GM12878 (cell line): ENCODE data around the gene LNX2. TPM values are rescaled to one million over a fixed set of nuclear protein-coding genes. Genes with fewer than 3 reads are reported as not detected.

Source experiments
- ATAC-seq: fragments of 200-7000 bp; cut with Tn5 transposase; 3 replicates; pipeline ENCODE4 v1.9.1; 2020; ENCODE audit warnings: mild to moderate bottlenecking, moderate library complexity
- BruUV-seq: library from RNA; stranded (reverse); fragments of 400-500 nt; replicated peaks from 2 replicates; lab custom pipeline; 2021; lab: Mats Ljungman, UMichigan
- CTCF ChIA-PET: fragments of 300-600 bp; sonication (Branson Sonifier 250); formaldehyde crosslinking; extraction: SDS; loops from one replicate; lab custom pipeline; 2021; ENCODE audit warnings: inconsistent platforms; lab: Yijun Ruan, JAX
- POLR2A ChIA-PET: fragments of 350-600 bp; formaldehyde crosslinking; extraction: SDS; loops from one replicate; lab custom pipeline; 2021; ENCODE audit warnings: inconsistent platforms; lab: Charles Lee
- RAD21 ChIA-PET: fragments of 300-600 bp; sonication (Branson Sonifier 250); formaldehyde crosslinking; loops from one replicate; lab custom pipeline; 2023; ENCODE audit warnings: antibody characterized with exemption; ENCODE audit not compliant: unreplicated experiment; lab: Charles Lee
- SMC1A ChIA-PET: fragments of 300-600 bp; sonication (Branson Sonifier 250); formaldehyde crosslinking; loops from one replicate; lab custom pipeline; 2023; ENCODE audit not compliant: unreplicated experiment, uncharacterized antibody; lab: Charles Lee
- DNase-seq: peaks from one replicate; pipeline ENCODE4 v3.0.0-alpha.2; 2011; ENCODE audit warnings: low read depth, low spot score
- FAIRE-seq: peaks from 3 replicates; lab custom pipeline; 2011; peaks lifted over from hg19 to GRCh38; lab: Jason Lieb, UNC
- H2AFZ ChIP-seq: 2 replicates; pipeline ENCODE4 v1.6.0; 2011; ENCODE audit warnings: low read depth, low read length, control low read depth; ENCODE audit not compliant: control insufficient read depth
- H3K27ac ChIP-seq: 2 replicates; pipeline ENCODE4 v1.5.1; 2011; ENCODE audit warnings: control low read depth; ENCODE audit not compliant: control insufficient read depth, insufficient read depth
- H3K27me3 ChIP-seq, 2 experiments: replicated peaks in 1 of 2; 2 replicates each; pipeline versions ENCODE4 v1.6.0 to v1.6.1; 2011; ENCODE audit warnings: low read length in 1 of 2; ENCODE audit not compliant: control insufficient read depth in 2 of 2, insufficient read depth in 2 of 2
- H3K36me3 ChIP-seq, 2 experiments: 2 replicates each; pipeline ENCODE4 v1.5.1; 2011; ENCODE audit warnings: low read length in 1 of 2; ENCODE audit not compliant: control insufficient read depth in 2 of 2, insufficient read depth in 2 of 2
- H3K4me1 ChIP-seq: 2 replicates; pipeline ENCODE4 v1.6.1; 2011; ENCODE audit warnings: mild to moderate bottlenecking, low read length, moderate library complexity, mixed read lengths; ENCODE audit not compliant: control insufficient read depth, insufficient read depth
- H3K4me2 ChIP-seq: 2 replicates; pipeline ENCODE4 v1.6.0; 2011; ENCODE audit warnings: control low read depth; ENCODE audit not compliant: control insufficient read depth, insufficient read depth
- H3K4me3 ChIP-seq: fragments of 200-600 bp; sonication (generic); 2 replicates; pipeline ENCODE4 v1.5.1; 2016
- H3K79me2 ChIP-seq: 2 replicates; pipeline ENCODE4 v1.6.0; 2011; ENCODE audit warnings: low read length; ENCODE audit not compliant: control insufficient read depth, insufficient read depth
- H3K9ac ChIP-seq: 2 replicates; pipeline ENCODE4 v1.8.0; 2011; ENCODE audit warnings: low read length, control low read depth, mixed read lengths; ENCODE audit not compliant: control insufficient read depth, insufficient read depth
- H3K9me3 ChIP-seq: replicated peaks from 3 replicates; pipeline ENCODE4 v1.5.1; 2011; ENCODE audit warnings: mild to moderate bottlenecking, low read length; ENCODE audit not compliant: control insufficient read depth, insufficient read depth
- H4K20me1 ChIP-seq: 2 replicates; pipeline ENCODE4 v1.6.0; 2011; ENCODE audit not compliant: control insufficient read depth, insufficient read depth
- ATF7 ChIP-seq: fragments of 450-650 bp; IDR thresholded peaks from 2 replicates; pipeline ENCODE4 v1.6.1; 2016; ENCODE audit warnings: low read depth, mild to moderate bottlenecking
- DPF2 ChIP-seq: fragments of 450-650 bp; IDR thresholded peaks from 2 replicates; pipeline ENCODE4 v1.6.1; 2017; ENCODE audit warnings: mild to moderate bottlenecking
- HDGF ChIP-seq: fragments of 450-650 bp; IDR thresholded peaks from 2 replicates; pipeline ENCODE4 v1.6.1; 2016; ENCODE audit warnings: antibody characterized with exemption
- IKZF2 ChIP-seq, 2 experiments: fragments of 450-650 bp; IDR thresholded peaks; 2 replicates each; pipeline ENCODE4 v1.6.1; 2017; ENCODE audit warnings: mild to moderate bottlenecking in 2 of 2, moderate library complexity in 2 of 2
- JUNB ChIP-seq: IDR thresholded peaks from 2 replicates; pipeline ENCODE4 v1.6.1; 2016; ENCODE audit warnings: antibody characterized with exemption, mild to moderate bottlenecking
- KAT2A ChIP-seq: conservative IDR thresholded peaks from 2 replicates; pipeline ENCODE4 v1.6.1; 2011; ENCODE audit warnings: low read depth, low read length; ENCODE audit not compliant: control insufficient read depth
- MTA3 ChIP-seq: IDR thresholded peaks from 2 replicates; pipeline ENCODE4 v1.6.1; 2012; ENCODE audit warnings: low read length, inconsistent platforms, borderline replicate concordance
- MYB ChIP-seq: fragments of 150-350 bp; IDR thresholded peaks from 2 replicates; pipeline ENCODE4 v1.6.1; 2014; ENCODE audit warnings: mild to moderate bottlenecking, low read depth, low read length, borderline replicate concordance
- MYC ChIP-seq: IDR thresholded peaks from 2 replicates; pipeline ENCODE4 v1.6.1; 2011; ENCODE audit warnings: mild to moderate bottlenecking, low read length, moderate library complexity, inconsistent platforms; ENCODE audit not compliant: insufficient read depth, insufficient replicate concordance, insufficient read length, severe bottlenecking
- RUNX3 ChIP-seq: IDR thresholded peaks from 2 replicates; pipeline ENCODE4 v1.6.1; 2012; ENCODE audit warnings: low read length, inconsistent platforms
- SREBF1 ChIP-seq: IDR thresholded peaks from 2 replicates; pipeline ENCODE4 v1.6.1; 2012; ENCODE audit warnings: mild to moderate bottlenecking, low read length
- WGBS: methylation state at CpG from one replicate; pipeline ENCODE4 v1.1.6; 2016; ENCODE audit warnings: low lambda C conversion rate; ENCODE audit not compliant: insufficient replicate concordance, insufficient coverage; ENCODE audit errors: missing lambda C conversion rate; 5-methylcytosine and 5-hydroxymethylcytosine counted together
- in situ Hi-C: fragments of 300-500 bp; cut with MboI; formaldehyde crosslinking; loops from 9 replicates; pipeline ENCODE4 v1.14.3; 2018; ENCODE audit warnings: mixed read lengths
- intact Hi-C: fragments of 100-400 bp; cut with micrococcal nuclease; formaldehyde crosslinking; loops from one replicate; pipeline ENCODE4 v1.14.2; 2022; ENCODE audit not compliant: unreplicated experiment
- polyA plus RNA-seq, 11 experiments: library from polyadenylated mRNA; depleted of rRNA in 4 of 11; unstranded in 6 of 11; stranded (reverse) in 5 of 11; fragments of >200 nt; fragmentation: Nextera tagmentation in 4 of 11; fragmentation: Illumina TruSeq in 1 of 11; extraction: Ambion mirVana in 4 of 11; extraction: Trizol in 1 of 11; gene quantifications; 1 replicate in 1 of 11; 2 replicates in 10 of 11; pipeline versions ENCODE4 v1.2.1 to v1.2.3, GENCODE V29; 2011 to 2016; ENCODE audit warnings: inconsistent platforms in 2 of 11, missing spikeins in 2 of 11, low read depth in 1 of 11
- total RNA-seq, 4 experiments: library from RNA; depleted of rRNA in 3 of 4; stranded (reverse); fragments of >200 nt in 3 of 4; fragmentation: Illumina TruSeq in 1 of 4; extraction: Trizol in 1 of 4; gene quantifications; 2 replicates each; pipeline versions ENCODE4 v1.2.1 to v1.2.3, GENCODE V29; 2013 to 2021
- TF ChIP-seq, protein P1 (sequence below), 3 experiments: IDR thresholded peaks in 2 of 3; conservative IDR thresholded peaks in 1 of 3; 2 replicates each; pipeline ENCODE4 v1.5.1; 2011; ENCODE audit warnings: low read depth in 3 of 3, low read length in 3 of 3, mild to moderate bottlenecking in 3 of 3, control low read depth in 2 of 3, moderate library complexity in 2 of 3, inconsistent platforms in 1 of 3, mixed read lengths in 1 of 3; ENCODE audit not compliant: control insufficient read depth in 2 of 3, insufficient read depth in 1 of 3; ENCODE audit errors: extremely low read depth in 1 of 3
- TF ChIP-seq, protein P2 (sequence below): IDR thresholded peaks from 2 replicates; pipeline ENCODE4 v1.6.1; 2012; ENCODE audit warnings: low read length, inconsistent platforms

LNX2 gene
- total and polyA plus RNA-seq, 10 of the 15 experiments (the other 5 are each of a cell fraction or from before 2014, with no cell fraction given), result 1.3 to 7.7 (median 4.4) TPM

DNA sequence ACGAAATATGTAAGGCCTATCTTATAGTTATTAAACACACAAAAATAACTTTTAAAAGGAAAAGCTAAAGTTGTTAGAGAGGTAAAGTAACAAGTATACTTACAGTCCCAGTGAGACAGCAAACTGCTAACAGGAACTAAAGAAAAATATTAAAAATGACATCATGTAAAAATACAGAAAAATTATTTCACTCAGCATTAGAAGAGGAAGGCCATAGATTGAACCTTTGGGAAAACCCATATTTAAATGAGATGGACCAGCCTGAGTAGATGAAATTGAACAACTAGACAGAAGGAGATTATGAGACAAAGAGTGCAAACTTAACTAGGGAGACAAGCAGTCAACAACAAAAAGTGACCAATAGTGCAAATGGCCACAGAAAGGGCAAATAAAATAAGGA, 49.4 kb downstream of the LNX2 start:
- 42% methylated on average over 1 of the region's 1 CpG for WGBS
- no TSS peak for BruUV-seq
- ChIA-PET POLR2A (no interaction called here), SMC1A (interaction anchor here (1.0 to 2.4 kb wide), 4 partner anchors 35 to 72 kb away, joined by 3 to 11 read pairs (median 4); partner anchors contain the start of gene LNX2), RAD21 (interaction anchor here (1.0 kb wide), 1 partner anchor 48 kb away, joined by 3 read pairs; no protein-coding TSS in a partner anchor), CTCF (interaction anchor here (0.7 to 1.3 kb wide), 3 partner anchors 48 to 209 kb away, joined by 3 to 4 read pairs (median 3); no protein-coding TSS in a partner anchor)
- Histone ChIP-seq H3K9ac (no peak overlapping the region), H3K4me1 (no peaks in the 10 kb centered on the region), H3K79me2 (no peaks in the 10 kb centered on the region), H4K20me1 (no peaks in the 10 kb centered on the region), H3K4me2 (no peak overlapping the region), H3K27me3 (no peaks in the 10 kb centered on the region), H3K27ac (no peak overlapping the region), H3K4me3 (no peak overlapping the region), H2AFZ (no peak overlapping the region), H3K9me3 (no peaks in the 10 kb centered on the region), H3K36me3 (peaks cover 3 to 10% of the 10 kb centered on the region in 2 experiments)
- FAIRE-seq (peak; percentile 71), ATAC-seq (peak; percentile 40), DNase-seq (no peak)
- TF ChIP-seq SREBF1 (no peak), ATF7 (peak; percentile 69; the same call in 1 of the 2 replicates)
- intact Hi-C loops (no loop called here), in situ Hi-C loops (no loop called here)

- ATAC-seq, result peak; percentile 92
- FAIRE-seq, result no peak
- BruUV-seq, result no TSS peak
- Histone ChIP-seq H3K4me3 (no peak overlapping the region), H3K27ac (no peak overlapping the region), H4K20me1 (no peaks in the 10 kb centered on the region), H3K9me3 (no peaks in the 10 kb centered on the region), H3K36me3 (peaks cover 3 to 10% of the 10 kb centered on the region in 2 experiments), H2AFZ (no peak overlapping the region), H3K9ac (no peak overlapping the region), H3K4me2 (no peak overlapping the region), H3K4me1 (no peaks in the 10 kb centered on the region), H3K79me2 (no peaks in the 10 kb centered on the region), H3K27me3 (no peaks in the 10 kb centered on the region)
- RAD21 ChIA-PET, result no interaction called here
- intact Hi-C loops, result no loop called here
- POLR2A ChIA-PET, result interaction anchor here (1.1 kb wide), 1 partner anchor 10 kb away, joined by 3 read pairs; no protein-coding TSS in a partner anchor
- 49% methylated on average over 4 of the region's 4 CpGs for WGBS
- peak; percentile 24 for DNase-seq
- in situ Hi-C loops, result no loop called here
- SMC1A ChIA-PET, result interaction anchor here (1.4 to 2.4 kb wide), 3 partner anchors 50 to 74 kb away, joined by 3 to 11 read pairs (median 5); partner anchors contain the start of gene LNX2
- CTCF ChIA-PET, result interaction anchor here (0.7 to 1.3 kb wide), 2 partner anchors 50 to 420 kb away, joined by 3 to 4 read pairs; no protein-coding TSS in a partner anchor
- TF ChIP-seq MTA3 (no peak), HDGF (no peak), KAT2A (no peak), JUNB (peak; percentile 75), MYB (no peak), DPF2 (peak; percentile 57), RUNX3 (peak; percentile 88), MYC (no peak), IKZF2 (IDR thresholded peaks at IDR 0.05) (peak in 1 of 2 experiments; percentile 44; a peak in 2 of 4 replicates)
- TF ChIP-seq, protein P1, sequence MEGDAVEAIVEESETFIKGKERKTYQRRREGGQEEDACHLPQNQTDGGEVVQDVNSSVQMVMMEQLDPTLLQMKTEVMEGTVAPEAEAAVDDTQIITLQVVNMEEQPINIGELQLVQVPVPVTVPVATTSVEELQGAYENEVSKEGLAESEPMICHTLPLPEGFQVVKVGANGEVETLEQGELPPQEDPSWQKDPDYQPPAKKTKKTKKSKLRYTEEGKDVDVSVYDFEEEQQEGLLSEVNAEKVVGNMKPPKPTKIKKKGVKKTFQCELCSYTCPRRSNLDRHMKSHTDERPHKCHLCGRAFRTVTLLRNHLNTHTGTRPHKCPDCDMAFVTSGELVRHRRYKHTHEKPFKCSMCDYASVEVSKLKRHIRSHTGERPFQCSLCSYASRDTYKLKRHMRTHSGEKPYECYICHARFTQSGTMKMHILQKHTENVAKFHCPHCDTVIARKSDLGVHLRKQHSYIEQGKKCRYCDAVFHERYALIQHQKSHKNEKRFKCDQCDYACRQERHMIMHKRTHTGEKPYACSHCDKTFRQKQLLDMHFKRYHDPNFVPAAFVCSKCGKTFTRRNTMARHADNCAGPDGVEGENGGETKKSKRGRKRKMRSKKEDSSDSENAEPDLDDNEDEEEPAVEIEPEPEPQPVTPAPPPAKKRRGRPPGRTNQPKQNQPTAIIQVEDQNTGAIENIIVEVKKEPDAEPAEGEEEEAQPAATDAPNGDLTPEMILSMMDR (IDR thresholded peaks at IDR 0.05 in 2 of 3, conservative IDR thresholded peaks at IDR 0.05 in 1 of 3; ENCODE audit: control insufficient read depth in 2 of 3, extremely low read depth in 1 of 3, insufficient read depth in 1 of 3, low read depth in 3 of 3, low read length in 3 of 3), result no peak
- TF ChIP-seq, protein P2, sequence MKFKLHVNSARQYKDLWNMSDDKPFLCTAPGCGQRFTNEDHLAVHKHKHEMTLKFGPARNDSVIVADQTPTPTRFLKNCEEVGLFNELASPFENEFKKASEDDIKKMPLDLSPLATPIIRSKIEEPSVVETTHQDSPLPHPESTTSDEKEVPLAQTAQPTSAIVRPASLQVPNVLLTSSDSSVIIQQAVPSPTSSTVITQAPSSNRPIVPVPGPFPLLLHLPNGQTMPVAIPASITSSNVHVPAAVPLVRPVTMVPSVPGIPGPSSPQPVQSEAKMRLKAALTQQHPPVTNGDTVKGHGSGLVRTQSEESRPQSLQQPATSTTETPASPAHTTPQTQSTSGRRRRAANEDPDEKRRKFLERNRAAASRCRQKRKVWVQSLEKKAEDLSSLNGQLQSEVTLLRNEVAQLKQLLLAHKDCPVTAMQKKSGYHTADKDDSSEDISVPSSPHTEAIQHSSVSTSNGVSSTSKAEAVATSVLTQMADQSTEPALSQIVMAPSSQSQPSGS, result peak; percentile 53; the same call in 1 of the 2 replicates
Observed at GRCh38 chr13:27569405-27569804, 50.9 kb downstream of the LNX2 start.
